ENCODE results near the gene THSD4.
A peak's percentile ranks its signal among the peaks of the same experiment; 100 is the strongest.
"Not testable (repeated sequence)": the region's sequence is repeated elsewhere in the genome, so short reads cannot be mapped to it uniquely, and the experiment has no call there.

Gene THSD4

DNA sequence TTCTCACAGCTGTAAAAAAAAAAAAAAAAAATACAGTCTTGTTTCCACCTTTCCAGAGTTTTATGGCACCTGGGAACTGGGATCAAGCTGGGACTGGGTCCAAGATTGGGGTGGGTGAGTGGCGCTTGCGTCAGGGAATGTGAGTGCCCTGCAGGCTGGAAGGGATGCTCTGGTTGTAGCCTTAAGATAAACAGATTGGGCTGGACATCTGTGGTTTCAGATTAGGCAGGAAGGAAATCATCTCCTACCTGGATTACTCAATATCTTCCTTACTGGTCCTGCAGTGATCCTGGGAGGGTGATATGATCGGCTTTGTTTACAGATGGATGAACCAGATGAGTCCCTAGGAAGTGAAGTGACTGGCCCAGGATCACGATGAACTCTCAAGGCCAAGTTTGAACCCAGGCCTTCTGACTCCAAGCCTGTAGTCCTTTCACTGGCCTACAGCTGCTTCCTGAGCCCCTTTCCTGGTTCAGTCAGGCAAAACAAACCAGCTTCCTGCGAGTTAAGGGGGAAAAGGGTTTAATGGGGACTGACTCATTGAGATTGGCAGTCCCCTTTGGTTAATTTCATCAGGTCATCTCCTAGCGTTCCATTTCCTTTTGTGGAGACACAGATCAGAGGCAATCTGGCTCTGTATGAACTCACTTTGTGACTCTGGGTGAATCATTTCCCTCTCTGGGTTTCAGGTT, 179.8 kb downstream of the THSD4 start:
- peak; percentile 98 for DNase-seq (ENCODE audit: low spot score)

DNA sequence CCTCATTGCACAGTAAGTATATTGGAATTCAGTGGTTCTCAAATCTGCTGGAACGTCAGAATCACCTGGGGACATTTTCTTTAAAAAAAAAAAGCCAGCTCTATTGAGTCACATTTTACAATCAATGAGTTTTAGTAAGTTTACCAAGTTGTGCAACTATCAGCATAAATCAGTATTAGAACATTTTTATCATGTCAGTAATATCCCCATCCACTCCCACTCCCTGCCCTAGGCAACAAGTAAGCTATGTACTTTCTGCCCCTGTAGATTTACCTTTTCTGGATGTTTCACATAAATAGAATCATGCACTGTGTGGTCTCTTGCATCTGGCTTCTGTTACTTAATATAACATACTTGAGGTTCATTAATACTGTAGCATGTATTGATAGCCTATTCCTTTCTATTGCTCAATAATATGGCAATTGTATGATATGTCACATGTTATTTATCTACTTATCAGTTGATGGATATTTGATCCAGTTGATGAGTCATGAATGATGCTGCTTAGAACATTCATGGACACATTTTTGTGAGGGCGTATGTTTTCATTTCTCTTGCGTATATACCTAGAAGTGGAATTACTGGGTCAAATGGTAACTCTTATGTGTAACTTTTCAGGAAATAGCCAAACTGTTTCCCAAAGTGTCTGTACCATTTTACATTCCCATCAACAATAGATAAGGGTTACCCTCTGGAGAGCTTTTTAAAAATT, 180.5 kb downstream of the THSD4 start:
- peak; percentile 43 for DNase-seq (ENCODE audit: low spot score)

DNA sequence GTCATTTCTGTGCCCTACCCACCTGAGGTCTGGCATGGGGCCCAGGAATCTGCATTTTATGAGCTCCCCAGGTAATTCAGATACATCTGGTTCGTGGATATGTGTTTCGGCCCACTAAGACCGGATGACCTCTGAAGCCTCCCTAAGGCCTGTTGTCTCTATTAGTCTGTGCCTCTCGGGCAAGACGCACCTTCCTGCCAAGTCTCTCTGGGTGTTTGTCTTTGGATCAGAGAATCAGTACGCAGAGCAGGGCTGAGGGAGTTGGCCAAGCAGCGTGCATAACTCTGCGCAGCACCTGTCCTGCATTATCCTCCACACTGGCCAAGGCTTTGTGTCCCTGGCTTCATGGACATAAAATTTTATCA, 181.0 kb downstream of the THSD4 start:
- no peak for DNase-seq (ENCODE audit: low spot score)

DNA sequence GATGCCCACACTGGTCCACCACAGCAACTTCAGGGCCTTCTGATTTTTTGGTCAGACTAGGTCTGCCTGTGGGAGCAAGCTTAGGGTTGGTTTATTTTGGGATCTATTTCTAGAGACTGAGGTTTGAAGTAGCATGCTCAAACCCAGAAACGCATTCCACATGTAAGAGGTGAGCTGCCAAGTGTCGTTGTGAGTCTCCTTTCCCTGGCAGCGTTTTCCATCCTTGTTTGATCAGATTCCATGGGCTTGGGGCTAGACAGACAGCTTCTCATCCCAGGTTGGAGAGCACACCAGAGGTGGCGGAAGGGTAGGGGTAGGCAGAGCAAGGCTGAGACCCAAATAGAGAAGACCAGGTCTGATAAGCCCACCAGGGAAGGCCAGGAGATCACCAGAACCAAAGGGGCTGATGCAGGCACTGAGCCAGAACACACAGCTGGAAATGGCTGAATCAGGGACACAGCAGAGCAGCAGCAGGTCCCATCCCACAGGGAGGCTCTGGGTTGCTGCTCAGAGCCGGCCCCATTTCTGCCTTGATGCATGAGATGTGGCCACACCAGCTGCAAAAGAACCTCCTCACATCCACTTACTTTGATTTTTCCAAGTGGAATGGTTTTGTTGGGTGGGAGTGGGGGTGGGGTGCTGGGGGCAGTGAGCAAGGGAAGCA, 186.8 kb downstream of the THSD4 start:
- no peak for DNase-seq (ENCODE audit: low spot score)

DNA sequence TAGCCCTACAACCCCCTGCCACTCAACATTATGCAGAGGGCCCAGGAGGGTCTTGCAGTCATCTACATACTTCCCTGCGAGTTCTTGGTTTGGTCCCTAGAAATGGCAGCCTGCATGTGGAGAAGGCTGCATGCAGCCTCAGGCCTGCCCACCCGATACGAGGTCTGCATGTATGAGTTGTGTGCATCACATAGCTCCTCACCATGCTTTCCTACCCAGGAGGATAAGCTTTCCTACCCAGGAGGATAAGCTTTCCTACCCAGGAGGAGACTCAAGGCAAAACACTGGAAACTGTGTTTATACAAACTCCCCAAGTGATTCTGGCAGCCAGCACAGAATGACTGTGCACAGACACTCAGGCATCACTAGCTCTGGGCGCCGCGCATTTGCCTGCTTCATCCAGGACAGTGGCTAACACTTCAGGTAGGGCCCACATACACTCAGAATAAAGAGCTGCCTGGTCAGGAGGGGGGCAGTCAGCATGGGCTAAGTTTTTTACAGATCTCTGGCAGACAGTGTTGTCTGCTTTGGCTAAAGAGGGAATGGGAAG, 187.7 kb downstream of the THSD4 start:
- no peak for DNase-seq (ENCODE audit: low spot score)

DNA sequence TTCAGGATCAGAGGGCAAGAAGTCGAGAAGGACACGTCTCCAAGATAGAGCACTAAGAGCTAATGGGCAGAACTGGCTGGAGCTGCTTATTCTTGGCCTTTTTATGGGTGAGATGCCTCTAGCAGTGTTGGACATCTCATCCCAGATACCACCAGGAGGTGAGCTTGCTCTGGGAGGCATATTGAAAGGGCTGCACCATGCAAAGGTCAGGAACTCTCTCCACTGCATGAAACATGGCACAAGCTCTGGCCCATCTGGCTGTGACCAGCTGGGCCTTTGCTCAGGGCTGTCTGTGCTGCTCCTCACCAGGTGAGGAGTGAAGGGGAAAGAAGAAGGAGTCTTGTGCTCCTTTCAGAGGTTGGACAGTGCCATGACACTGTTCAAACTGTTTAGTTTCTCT, 188.7 kb downstream of the THSD4 start:
- DNase-seq (ENCODE audit: low spot score): no peak

DNA sequence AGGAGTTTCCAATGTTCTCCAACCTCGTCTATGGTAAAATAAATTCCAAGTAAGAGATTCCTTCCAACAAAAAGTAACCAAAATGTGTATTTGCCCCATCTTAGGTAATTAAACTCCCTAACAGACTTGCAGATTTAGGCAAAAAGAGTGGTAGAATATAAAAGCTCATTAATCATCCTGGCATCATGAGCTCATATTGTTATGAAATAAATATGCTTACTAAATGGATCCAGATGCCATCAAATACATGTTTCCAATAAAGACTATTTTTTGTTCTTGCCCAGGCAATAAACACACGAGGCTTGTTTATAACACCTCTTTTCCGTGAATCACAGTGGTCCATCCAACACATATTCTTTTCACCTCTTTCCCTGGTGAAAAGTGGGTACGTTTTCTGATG, 189.4 kb downstream of the THSD4 start:
- DNase-seq (ENCODE audit: low spot score): no peak

DNA sequence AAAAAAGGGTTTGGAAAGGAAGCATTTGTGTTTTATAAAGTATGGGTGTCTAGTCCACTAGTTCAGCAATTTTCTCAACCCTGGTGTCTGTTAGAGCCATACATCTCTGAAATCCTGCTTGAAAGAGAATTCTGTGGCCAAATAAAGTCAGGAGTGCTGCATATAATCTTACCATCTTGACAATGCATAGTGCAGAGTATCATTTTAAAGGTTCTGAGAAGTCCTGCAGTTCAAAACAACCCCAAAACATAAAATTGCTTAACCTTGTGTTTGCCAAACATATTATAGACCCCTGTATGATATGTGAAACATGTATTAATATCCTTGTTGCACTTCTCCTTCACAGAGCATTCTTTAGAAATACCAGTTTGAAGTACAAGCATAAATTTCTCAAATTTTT, 191.3 kb downstream of the THSD4 start:
- DNase-seq (ENCODE audit: low spot score): no peak

DNA sequence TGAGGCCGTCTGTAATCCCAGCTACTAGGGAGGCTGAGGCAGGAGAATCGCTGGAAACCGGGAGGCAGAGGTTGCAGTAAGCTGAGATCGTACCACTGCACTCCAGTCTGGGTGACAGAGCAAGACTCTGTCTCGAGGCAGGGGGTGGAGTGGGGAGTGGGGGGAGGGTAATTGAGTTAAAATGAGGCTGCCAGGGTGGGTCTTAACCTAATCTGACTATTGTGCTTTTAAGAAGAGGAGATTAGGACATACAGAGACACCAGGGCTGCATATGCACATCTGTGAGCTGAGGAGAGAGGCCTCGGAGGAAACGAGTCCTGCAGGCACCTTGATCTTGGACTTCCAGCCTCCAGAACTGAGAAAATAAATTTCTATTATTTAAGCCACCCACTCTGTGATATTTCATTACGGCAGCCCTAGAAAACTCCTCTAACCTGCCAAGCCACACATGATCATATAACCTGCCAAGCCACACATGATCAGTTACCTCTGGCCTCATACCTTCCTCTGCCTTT, 197.0 kb downstream of the THSD4 start:
- DNase-seq (ENCODE audit: low spot score): no peak

DNA sequence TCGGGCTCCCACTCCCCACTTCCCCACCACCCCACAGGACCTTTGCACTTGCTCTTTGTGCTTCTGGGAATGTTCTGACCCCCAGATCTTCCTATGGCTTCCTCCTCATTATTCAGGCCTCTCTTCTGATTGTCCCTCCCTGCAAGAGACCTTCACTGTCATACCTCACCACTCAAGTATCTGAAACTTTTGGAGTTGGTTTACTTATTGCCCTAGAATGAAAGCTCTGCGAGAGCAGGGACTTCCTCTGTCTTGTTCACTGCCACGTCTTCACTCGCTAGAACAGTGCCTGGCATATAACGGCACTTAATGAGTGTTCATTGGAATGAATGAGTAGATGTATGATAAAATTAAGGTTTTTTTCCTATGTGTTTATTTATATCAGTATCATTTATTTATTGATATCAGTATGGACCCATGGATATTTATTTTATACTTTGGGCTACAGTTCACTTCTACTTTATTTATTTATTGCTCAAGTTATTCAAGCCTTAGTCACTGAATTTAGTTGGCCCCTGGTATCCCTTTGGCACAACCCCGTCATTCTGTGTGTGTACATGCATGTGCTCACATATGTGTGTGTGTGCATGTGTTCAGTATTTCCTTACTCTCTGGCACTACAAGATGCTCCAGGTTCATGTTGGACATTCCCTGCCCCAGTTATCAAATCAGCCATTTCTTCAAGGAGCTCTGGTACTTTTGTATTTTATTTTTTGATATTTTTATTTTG, 197.6 kb downstream of the THSD4 start:
- DNase-seq (ENCODE audit: low spot score): no peak

DNA sequence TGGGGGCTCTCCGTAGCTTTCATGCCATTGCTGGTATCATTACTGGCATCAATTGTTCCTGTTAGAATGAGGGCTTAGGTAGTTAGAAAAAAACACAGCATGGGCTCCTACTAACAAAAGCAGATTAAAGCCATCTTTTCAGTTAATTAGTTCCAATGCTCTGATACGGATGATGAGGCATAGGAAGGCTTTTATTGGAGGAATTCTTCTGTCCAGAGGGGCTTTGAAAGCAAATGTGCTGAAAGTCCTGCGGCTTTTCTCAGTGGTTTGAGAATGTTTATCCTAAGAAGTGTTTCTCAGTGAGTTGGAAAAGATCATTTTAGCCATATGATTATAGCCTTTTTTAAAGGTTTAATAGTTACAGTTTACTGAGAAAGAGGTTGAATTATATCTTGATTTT, 198.5 kb downstream of the THSD4 start:
- no peak for DNase-seq (ENCODE audit: low spot score)

DNA sequence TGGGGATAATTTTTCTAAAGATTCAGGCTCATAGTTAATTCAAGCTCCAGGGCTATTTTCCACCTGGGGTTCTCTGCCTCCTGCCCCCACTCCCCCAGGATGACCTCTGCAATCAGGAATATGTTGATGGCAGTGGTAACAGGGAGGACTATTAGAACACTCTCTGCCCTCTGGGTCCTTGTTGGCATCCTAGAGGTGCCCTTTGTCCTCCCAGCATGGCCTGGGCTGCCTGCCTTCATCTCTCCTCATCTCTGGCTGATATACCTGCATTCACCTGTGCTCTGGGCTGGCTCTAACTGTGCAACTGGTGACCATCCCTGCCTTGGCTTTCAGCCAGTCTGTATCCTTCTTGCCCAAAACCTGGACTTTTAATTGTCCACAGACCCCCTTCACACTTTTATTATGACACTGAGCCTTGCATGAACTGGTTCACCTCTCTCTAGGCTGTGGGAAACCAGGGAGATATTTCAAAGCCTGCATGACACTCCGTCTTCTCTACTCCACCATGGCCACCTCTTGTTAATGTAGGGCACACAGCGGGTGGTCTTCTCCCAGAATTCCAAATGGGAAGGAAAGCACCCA, 199.8 kb downstream of the THSD4 start:
- DNase-seq (ENCODE audit: low spot score): no peak

DNA sequence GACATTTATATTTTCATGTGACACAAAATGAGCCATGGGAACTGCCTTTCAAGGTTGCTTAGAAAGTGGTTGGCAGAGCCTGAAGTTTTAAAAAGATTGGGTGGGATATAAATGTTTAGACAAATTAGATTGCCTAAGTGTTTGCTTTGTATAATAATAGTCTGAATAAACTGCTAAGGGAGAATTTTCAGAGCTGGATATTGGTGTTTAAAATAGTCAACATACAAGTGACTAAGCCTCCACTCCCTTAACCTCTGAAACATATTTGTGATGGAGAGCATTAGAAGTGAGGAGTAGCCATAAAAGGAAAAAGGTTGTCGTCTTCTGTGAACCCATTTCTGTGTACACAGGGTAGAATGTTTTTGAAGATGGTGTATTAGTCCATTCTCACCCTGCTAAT, 201.6 kb downstream of the THSD4 start:
- DNase-seq (ENCODE audit: low spot score): no peak

DNA sequence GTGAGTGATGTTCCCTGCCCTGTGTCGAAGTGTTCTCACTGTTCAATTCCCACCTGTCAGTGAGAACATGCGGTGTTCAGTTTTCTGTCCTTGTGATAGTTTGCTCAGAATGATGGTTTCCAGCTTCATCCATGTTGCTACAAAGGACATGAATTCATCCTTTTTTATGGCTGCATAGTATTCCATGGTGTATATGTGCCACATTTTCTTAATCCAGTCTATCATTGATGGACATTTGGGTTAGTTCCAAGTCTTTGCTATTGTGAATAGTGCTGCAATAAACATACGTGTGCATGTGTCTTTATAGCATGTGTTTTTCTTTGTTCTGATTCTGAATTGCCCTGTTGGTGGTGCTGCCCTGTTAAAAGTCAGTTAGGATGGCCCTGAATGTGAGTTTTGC, 204.2 kb downstream of the THSD4 start:
- not testable (repeated sequence) for DNase-seq (ENCODE audit: low spot score)

DNA sequence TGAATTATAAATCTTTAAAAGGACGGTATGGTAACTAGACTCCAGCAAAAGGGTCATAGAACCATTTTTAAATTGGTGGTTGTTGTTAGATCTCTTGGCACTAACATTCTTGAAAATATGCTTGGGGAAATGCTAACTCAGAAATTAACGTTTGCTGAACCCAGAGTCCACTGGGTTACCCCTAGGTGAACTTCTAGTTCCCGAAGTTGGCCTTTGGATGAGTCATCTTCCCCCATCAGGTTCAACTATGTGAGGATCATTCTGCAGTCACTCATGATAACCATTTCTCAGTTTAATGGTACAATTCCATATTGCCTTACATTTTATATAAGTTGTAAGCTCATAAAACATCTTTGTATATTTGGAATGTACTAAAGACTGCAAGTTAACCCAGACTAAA, 204.7 kb downstream of the THSD4 start:
- no peak for DNase-seq (ENCODE audit: low spot score)

DNA sequence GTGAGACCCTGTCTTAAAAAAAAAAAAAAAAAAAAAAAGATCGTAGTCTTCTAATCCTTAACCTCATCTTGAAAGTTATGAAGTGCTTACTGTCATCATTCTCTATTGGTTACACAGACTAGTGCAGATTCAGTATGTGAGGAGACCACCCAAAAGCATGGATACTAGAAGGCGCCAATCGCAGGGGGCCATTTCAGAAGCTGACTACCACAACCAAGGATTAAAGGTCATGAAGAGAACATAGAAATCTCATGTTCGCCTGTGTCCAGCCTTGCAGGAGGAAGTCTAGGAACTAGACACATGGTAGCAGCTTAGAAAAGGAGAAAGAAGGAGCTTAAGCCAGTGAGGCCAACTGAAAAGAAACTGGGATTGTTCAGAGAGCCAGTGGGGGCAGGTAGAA, 207.8 kb downstream of the THSD4 start:
- no peak for DNase-seq (ENCODE audit: low spot score)

DNA sequence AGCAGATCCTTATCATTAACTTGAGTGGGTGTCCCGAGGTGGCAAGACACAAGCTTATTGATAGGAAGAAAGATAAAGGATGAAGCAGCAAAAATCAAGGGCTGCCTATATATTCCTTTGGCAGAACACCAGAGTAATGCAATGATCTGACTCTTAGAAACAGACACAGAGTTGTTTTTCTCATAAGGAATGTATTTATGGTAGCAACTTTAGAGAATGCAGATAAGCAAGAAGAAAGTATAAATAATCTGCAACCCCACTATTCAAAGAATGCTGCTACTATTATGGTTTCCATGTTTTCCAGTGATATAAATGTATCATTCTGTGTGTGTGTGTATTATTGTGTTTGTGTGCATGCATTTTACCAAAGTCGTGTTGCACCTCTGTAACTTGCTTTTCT, 208.3 kb downstream of the THSD4 start:
- DNase-seq (ENCODE audit: low spot score): no peak

DNA sequence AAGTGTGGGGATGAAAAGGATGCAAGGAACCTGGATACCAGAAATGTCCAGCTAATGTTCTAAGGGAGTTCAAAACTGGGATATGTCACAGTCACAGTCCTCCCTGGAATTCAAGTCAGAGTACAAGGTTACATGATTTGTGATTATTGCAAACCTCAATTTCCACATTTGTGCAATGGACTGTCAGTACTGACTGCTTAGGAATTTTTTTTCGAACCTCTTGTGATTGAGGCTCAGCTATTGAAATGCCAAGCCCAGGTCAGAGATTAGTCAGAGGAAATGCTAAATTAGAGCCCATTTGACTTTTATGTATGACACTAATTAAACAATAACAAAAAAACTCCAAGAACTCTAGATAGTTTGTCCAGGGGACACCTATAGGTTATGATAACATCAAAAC, 210.2 kb downstream of the THSD4 start:
- DNase-seq (ENCODE audit: low spot score): no peak

DNA sequence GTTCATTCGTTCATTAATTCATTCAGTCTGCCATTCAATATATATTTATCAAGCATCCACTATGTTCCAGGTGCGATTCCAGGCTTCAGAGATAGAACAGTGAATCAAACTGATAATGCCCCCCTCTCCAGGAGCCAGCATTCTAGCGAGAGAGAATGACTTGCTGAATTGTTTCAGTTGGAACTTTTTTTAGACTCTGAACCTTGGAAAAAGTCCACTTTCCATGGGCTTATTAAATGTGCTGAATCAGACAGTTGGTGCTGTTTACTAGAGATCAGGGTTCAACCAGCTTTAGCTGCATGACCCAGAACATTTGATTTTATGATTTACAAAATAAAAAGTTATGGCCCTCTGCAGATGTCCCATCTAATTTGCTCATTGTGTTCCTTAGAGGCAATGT, 213.2 kb downstream of the THSD4 start:
- no peak for DNase-seq (ENCODE audit: low spot score)

DNA sequence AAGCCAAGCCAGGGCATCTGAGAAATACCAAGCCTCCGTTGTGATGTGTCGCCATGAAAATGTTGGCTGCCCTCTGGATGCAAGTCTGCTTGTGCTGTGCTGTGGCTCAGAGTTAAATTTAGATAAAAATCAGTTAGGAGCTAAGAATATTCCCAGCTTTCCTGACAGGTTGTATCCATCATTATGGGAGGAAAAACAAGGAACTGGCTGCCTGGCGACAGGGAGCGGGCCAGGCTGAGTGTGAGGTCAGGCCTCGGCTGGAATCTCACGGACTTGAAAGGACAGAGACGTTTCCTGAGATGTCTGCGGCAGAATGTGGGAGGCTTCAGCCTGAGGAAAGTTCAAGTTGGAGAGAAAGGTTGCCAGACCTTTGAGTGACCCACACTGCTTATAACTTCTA, 213.8 kb downstream of the THSD4 start:
- no peak for DNase-seq (ENCODE audit: low spot score)

DNA sequence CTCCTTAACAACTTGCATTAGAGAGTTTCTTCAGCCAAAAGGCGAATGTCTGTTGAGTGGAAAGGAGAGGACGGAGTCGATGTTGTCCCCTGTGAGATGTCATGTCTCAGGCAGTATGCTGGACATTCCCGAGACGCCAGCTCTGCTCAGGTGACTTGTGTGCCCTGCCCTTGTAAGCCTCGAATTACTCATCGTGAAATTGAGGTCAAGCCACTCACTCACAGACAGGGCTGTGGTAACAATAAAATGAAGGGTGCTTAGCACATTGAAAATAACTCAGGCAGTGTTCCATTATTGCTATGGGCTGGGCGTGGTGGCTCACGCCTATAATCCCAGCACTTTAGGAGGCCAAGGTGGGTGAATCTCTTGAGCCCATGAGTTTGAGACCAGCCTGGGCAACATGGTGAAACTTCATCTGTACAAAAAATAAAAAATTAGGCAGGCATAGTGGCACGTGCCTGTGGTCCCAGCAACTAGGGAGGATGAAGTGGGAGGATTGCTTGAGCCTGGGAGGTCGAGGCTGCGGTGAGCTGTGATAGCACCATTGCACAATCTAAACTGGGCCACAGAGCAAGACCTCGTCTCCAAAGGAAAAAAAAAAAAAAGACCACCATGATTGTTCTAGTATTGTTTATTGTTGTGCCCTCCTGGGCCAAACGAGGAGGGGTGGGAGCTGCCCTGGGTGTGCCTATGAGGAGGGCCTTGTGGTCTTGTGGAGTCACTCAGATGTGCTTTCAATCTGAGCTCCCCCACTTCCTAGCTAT, 214.4 kb downstream of the THSD4 start:
- no peak for DNase-seq (ENCODE audit: low spot score)
